C1 segment of cervical spinal cord (tissue), 14 donors: ENCODE results near the gene LRRC3B.

ENCODE experiments used
- DNase-seq, 14 donors: peaks; one replicate each; lab custom pipeline; 2025; lab: John Stamatoyannopoulos, UW

Gene LRRC3B

GRCh38 chr3:26708501-26708900 lies 85.9 kb downstream of the LRRC3B start:
- DNase-seq, result no peak

GRCh38 chr3:26712211-26713026 lies 89.8 kb downstream of the LRRC3B start:
- DNase-seq, result peak in 1 of 14 donors; percentile 75

- DNase-seq, result peak in 1 of 14 donors; percentile 30
Measured at GRCh38 chr3:26713091-26713490, 90.5 kb downstream of the LRRC3B start.

GRCh38 chr3:26714485-26714884 lies 91.9 kb downstream of the LRRC3B start:
- no peak for DNase-seq

- DNase-seq, result peak in 2 of 14 donors; percentile 7 to 18
Measured at GRCh38 chr3:26715431-26715830, 92.9 kb downstream of the LRRC3B start.

- DNase-seq, result no peak
Measured at GRCh38 chr3:26718315-26718714, 95.7 kb downstream of the LRRC3B start.

GRCh38 chr3:26719134-26719533 lies 96.6 kb downstream of the LRRC3B start:
- DNase-seq, result no peak

GRCh38 chr3:26721047-26721446 lies 98.5 kb downstream of the LRRC3B start:
- no peak for DNase-seq

- no peak for DNase-seq
Measured at GRCh38 chr3:26731843-26732242, 109.3 kb downstream of the LRRC3B start.

GRCh38 chr3:26750263-26750662 lies 127.7 kb downstream of the LRRC3B start:
- DNase-seq, result no peak

- DNase-seq, result no peak
Measured at GRCh38 chr3:26752466-26752865, 129.9 kb downstream of the LRRC3B start.

GRCh38 chr3:26753095-26753494 lies 130.5 kb downstream of the LRRC3B start:
- DNase-seq, result no peak

GRCh38 chr3:26757978-26758377 lies 135.4 kb downstream of the LRRC3B start:
- DNase-seq, result no peak
